NCI-H345 (cell line): ENCODE results near the gene UNC79.

Experiments
- DNase-seq: peaks from one replicate; lab custom pipeline; 2025; lab: John Stamatoyannopoulos, UW

Gene UNC79

GRCh38 chr14:93749076-93749420 is 318.3 kb downstream of the UNC79 start:
- no peak for DNase-seq

GRCh38 chr14:93751946-93752655 is 321.4 kb downstream of the UNC79 start:
- DNase-seq: no peak

GRCh38 chr14:93752980-93753561 is 322.3 kb downstream of the UNC79 start:
- DNase-seq: no peak

DNA sequence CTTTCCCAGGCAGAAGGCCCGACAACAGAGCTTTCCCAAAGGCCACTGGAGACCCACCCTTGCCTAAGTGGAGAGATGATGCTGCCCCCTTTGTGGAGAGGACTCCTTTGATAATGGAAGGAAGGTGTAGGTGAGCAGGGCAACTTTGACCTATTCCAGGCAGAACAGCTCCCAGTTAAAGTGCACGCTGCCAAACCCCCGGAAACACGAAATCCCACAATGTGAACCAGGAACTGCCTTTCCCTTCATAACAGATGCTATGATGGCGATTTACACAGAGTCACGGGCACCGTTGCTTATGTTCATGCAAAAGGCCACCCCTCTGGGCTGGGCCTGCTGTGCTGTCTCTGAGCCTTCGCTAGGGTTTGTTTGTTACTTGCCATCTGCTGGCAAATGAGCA is 322.9 kb downstream of the UNC79 start:
- no peak for DNase-seq

GRCh38 chr14:93757206-93757605 is 326.5 kb downstream of the UNC79 start:
- DNase-seq: no peak
